GM21717 (cell line): Measurements from ENCODE around the gene TPSG1.
"Not testable (repeated sequence)": the region's sequence is repeated elsewhere in the genome, so short reads cannot be mapped to it uniquely, and the experiment has no call there.

Experiments used
- ATAC-seq: cut with Tn5 transposase; IDR thresholded peaks from one replicate; pipeline ENCODE4 v1.9.1; 2021; ENCODE audit warnings: mild to moderate bottlenecking, moderate library complexity; ENCODE audit not compliant: unreplicated experiment

TPSG1 gene

DNA sequence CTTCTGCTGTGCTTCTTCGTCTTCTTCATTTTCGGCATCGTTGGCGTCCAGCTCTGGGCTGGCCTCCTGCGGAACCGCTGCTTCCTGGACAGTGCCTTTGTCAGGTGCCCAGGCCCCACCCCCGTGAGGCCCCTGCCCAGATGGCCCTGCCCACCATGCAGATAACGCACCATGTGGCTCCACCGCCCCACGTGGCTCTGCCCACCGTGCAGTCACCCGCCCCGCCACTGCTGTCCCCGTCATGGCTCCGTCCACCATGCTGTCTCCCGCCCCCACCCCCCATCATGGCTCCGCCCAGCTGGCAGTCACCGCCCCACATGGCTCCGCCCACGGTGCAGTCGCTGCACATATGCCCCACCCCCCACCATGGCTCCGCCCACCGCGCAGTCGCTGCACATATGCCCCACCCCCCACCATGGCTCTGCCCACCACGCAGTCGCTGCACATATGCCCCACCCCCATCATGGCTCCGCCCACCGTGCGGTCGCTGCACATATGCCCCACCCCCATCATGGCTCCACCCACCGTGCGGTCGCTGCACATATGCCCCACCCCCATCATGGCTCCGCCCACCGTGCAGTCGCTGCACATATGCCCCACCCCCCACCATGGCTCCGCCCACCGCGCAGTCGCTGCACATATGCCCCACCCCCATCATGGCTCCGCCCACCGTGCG lies 26.3 kb downstream of the TPSG1 start:
- ATAC-seq: not testable (repeated sequence)

DNA sequence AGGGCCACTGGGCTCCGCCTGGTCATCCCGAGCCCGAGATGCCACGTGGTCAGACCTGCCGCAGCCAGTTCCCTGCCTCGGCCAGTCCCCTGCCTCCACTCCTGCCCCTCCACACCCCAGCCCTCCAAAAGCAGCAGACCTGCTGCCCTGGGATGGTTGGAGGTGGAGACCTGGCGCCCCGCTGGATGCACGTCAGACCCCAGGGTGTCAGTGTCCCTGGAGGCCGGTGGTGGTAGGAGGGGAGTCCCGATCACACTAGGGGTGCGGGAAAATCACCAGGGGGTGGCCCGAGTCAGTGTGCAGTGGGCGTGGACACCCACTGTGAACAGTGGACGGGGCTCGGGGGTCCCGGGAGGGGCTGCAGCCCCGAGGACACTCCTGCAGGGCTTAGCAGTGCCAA lies 26.9 kb downstream of the TPSG1 start:
- ATAC-seq: no peak

DNA sequence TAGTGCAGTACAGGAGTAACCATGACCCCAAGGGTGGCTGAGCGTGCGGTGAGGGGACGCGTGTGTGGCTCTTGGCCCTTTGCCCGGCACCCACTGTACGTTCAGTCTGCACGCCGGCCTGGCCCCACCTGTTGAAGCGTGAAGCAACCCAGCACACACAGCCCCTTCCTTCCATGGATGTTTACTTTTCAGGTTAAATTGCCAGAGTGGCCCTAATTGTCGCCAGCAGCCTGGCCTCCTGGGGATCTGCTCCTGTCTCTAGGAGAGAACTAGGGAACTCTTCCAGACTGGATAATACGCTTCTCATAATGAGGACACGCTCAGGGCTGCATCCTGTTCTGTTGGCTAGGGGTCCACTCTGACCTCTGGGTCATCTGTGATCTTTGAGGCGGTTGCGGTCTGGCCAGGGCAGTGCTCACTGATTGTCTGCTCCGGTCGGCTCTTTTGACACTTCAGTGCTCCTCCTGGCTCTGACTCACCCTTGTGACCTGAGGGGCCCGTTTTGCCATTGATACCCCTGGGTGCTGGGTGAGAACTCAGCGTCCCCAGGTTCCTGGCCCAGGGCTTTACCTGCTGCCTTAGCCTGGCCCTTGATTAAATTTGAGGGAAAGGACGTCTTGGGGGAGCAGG lies 27.7 kb downstream of the TPSG1 start:
- no peak for ATAC-seq

DNA sequence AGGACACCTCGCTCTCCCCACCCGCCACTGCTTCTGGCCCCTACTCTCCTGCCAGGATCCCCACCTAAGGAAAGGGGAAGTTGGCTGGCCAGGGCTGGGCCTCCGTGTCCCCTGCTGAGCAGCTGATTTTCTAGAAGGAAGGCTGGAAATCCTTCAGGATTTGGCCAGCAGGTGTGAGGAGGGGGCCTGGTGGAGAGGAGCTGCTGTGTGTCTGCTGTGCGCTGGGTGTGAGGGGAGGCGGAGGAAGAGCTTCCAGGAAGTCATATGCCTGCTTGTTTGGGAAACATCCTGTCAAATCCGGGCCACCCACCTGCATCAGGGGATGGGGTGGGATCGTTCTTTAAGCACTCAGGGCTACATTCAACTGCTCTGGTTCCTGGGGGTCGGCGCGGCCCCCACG lies 28.6 kb downstream of the TPSG1 start:
- ATAC-seq: no peak

DNA sequence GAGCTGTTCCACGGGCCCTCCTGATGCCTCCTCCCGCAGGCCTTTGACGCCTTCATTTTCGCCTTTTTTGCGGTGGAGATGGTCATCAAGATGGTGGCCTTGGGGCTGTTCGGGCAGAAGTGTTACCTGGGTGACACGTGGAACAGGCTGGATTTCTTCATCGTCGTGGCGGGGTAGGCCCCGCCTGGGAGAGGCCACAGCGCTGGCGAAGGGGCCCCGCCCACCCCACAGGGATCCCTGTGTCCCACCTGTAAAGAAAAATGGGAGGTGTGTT lies 29.7 kb downstream of the TPSG1 start:
- ATAC-seq: no peak

DNA sequence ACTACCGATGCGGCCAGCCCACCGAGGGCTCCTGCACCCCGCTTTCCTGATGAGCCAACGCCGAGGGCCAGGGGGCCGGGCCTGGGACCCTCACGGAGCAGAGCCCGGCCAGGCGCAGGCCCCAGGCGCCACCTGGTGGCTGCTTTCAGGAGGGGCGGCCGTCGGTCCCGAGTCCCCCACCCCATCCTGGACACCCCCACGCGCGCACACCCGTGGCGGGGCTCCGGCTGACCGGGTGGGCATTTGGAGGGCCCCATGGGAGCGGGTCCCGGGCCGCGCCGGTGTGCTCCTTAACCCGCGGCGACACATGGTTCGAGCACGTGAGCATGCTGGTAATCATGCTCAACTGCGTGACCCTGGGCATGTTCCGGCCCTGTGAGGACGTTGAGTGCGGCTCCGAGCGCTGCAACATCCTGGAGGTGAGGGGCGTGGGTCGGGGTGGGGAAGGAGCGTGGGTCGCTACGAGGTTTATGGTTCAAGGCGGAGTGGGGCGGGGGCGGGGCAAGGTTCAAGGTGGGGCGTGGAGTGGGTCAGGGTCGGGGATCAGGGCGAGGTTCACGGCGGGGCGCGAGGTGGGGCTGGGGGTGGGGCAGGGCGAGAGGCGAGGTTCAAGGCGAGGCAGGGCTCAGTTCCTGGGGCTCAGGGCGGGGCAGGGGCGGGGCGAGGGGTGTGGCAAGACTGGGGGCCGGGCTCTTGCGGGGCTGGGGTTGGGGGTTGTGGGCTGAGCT lies 30.2 kb downstream of the TPSG1 start:
- ATAC-seq: no peak

DNA sequence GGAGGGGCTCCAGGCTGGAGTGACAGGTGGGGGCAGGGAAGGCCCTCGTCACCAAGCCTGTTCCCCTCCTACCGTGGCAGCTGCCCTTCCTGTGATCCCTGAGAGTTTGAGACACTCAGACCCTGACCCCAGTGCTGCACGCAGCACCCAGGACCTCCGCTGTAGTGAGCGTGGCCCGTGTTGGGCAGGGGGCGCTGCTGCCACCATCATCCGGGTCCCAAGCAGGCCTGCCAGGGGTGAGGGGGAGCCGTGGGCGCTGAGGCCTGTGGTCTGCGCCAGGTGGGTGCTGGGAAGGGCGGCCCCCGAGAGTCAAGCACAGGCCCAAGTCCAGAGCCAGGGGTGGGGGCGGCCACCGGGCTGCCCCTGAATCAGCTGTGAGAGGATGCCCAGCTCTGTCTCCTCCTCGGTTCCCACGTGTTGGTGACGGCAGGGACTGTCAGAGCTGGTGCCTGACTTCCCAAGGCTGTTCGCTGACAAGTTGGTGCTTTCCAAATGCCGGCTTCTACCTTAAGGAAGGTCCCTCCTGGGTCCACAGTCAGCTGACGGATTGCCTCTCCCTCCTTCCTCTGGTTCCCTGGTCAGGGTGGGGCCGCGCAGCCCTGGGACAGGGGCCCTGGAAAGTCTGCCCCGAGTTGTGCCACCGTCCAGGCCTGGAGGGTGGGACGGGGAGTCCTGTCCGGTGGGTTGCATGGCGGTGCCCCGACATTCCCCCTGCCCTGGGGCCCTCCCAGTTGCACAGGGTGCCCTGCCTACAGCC lies 31.1 kb downstream of the TPSG1 start:
- ATAC-seq: no peak

DNA sequence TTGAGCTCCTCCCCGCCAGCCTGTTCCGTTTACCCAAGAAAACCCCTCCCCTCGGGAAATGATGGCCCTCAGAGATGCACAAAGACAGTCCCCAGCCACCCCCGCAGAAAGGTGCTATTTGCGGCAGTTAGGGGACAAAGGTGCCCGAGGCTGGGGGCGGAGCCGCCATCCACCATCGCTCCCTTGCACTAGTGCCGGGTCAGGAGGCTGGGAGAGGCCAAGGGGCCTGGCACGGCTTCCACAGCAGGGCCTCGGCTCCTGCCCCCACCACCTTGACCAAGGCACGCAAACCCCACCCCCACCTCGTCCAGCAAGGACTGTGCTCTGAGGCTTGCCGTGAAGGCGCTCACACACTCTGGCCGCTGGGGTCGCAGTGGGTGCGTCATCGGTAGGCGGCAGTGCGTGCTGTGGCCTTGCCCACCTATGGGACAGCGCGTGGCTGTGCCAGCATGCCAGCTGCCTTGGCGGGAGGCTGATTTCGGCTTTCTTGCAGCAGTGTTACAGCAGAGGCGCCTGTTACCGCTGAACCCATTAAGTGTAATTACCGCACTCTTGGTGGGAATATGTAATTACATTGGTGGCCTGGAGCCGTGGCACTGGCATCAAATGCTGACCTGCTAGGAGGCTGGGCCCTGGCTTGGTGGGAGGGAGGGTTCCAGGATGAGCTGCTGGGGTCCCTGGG lies 31.8 kb downstream of the TPSG1 start:
- ATAC-seq: no peak

DNA sequence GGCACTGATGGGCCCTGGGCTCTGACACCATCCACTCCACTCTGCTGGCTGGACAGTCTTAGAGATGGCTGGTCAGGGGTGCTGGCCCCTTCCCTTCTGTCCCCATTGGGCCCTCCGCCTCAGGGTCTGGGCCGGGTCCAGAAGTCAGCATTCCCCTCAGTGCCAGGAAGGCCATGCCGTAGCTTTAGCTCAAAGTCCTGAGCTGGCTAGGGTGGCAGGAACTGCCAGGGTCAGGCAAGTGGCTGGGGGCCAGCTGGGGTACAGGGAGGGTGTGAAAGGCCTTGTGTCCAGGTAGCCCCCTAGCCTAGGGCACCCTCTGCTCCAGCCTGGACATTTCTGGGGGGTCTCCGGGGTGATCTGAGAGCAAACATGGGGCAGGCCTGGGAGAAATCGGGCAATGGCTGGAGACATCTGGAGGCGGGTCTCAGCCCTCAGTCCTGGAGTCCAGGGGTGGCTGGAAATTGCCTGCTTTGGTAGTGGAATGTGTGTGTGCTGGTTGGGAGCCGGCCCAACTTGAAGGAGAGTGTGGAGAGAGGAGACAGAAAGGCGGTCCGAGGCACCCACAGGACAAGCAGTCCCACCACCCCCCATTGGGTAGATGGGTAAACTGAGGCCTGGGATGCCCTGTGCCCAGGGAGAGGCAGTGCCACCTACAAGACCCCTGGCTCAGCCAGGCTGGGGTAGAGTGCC lies 32.5 kb downstream of the TPSG1 start:
- ATAC-seq: no peak

DNA sequence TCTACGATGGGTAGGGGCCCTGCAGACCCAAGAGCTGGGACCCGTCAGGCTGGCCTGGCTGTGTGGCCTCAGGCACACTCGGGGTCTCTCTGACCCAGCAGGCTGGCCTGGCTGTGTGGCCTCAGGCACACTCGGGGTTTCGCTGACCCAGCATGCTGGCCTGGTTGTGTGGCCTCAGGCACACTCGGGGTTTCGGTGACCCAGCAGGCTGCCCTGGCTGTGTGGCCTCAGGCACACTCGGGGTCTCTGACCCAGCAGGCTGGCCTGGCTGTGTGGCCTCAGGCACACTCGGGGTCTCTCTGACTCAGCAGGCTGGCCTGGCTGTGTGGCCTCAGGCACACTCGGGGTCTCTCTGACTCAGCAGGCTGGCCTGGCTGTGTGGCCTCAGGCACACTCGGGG lies 34.3 kb downstream of the TPSG1 start:
- ATAC-seq: not testable (repeated sequence)

DNA sequence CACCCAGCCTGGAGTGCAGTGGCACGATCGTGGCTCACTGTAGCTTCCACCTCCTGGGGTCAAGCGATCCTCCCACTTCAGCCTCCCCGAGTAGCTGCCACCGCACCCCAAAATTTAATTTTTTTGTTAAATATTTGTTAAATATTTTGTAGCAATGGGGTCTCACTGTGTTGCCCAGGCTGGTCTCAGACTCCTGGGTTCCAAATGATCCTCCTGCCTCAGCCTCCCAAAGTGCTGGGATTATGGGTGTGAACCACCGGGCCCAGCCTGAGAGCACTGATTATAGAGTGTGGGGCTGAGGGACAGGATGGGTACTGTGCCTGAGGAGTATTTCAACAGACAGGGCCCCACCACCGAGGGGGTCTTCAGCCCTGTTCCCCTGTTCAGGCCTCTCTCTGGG lies 35.6 kb downstream of the TPSG1 start:
- no peak for ATAC-seq

DNA sequence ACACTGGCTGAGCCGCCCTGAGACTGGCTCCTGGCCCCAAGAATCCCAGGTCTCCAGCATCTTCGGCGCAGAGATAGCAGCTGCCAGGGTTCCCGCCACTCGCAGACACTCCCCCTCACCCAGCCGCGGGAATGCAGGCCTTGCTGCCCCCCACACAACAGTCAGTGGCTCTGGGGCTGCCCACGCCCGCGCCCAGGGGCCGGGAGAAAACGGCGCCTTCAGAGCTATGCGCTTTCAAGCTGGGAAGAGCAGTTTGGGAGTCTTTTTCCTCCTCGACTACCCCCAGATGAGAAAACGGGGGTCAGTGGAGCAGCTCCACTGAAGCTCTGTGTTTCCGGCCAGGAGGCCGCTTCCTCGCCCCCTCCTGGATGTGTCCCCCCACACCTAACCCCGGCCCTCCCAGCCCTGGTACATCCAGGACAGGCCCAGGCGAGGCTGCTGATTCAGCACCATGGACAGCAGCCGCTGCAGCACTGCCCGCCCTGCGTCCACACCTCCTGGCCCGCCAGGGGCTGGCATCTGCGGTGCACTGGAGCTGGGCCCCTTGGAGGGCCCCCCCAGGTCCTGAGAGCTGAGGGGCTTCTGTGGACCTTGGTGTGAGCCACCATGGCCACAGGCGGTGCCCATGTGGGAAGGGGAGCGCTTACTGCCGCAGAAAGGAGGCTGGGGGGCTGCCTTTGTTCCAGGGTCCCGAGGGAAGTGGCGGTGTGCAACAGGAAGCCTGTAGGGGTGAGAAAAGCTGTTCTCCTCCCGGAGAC lies 36.5 kb downstream of the TPSG1 start:
- ATAC-seq: no peak

DNA sequence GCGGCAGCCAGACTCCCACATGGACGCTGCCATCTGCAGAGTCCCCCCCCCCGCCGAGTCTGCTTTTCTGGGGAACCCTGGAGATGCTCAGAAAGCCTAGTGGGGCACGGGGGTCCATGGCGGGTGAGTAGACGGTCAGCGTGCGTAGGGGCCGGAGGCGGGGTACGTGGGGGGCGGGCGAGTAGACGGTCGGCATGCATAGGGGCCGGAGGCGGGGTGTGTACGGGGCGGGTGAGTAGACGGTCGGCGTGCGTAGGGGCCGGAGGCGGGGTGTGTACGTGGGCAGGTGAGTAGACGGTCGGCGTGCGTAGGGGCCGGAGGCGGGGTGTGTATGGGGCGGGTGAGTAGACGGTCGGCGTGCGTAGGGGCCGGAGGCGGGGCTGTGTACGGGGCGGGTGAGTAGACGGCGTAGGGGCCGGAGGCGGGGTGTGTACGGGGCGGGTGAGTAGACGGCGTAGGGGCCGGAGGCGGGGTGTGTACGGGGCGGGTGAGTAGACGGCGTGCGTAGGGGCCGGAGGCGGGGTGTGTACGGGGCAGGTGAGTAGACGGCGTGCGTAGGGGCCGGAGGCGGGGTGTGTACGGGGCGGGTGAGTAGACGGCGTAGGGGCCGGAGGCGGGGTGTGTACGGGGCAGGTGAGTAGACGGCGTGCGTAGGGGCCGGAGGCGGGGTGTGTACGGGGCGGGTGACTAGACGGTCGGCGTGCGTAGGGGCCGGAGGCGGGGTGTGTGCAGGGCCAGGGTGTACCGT lies 39.4 kb downstream of the TPSG1 start:
- not testable (repeated sequence) for ATAC-seq

DNA sequence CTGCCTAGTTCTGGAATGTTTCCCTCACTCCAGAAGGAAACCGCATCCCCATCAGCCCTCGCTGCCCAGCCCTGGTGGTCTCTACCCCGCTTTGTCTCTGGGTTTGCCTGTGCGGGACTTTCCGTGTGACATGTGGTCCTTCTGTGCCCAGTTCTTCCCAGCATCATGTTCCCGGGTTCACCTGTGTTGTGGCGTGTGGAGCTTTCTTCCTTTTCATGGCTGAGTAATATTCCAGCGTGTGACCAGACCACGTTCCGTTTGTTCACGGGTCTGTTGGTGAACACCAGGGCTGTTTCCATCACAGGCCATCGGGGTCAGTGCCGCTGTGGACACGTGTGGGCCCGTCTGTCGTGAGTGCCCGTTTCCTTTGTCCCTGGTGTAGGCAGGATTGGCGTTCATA lies 40.1 kb downstream of the TPSG1 start:
- no peak for ATAC-seq

DNA sequence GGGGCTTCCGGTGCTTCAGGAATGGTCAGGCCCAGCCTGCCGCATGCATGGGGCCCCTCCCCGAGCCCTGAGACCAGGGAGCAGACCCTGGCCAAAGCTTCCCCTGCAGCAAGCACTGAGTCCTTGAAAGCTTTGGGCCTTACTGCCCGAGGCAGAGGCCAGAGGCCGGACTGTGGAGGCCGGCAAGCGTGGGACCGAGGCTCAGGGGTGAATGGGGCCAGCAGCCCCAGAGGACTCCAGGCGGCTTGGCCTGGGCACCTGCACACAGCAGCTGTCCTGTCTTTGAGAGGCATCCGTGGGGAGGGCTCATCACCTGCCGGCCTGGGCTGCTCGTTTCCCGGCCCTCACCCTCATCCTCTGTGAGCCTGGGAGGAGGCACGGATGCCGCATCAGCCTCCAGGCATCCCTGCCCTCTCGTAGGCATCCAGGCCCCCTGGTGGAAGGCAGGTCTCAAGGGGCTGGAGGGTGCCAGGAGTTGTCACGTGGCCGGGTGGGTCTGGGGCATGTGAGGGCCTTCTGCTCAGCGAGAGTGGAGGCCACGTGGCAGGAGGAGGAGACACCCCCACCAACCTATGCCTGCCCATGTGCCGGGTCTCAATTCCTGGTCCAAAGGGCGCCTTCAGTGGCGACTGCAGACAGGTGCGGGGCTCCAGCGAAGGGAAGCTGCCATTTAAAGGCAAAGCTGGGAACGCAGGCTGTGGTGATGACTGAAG lies 40.8 kb downstream of the TPSG1 start:
- ATAC-seq: no peak

DNA sequence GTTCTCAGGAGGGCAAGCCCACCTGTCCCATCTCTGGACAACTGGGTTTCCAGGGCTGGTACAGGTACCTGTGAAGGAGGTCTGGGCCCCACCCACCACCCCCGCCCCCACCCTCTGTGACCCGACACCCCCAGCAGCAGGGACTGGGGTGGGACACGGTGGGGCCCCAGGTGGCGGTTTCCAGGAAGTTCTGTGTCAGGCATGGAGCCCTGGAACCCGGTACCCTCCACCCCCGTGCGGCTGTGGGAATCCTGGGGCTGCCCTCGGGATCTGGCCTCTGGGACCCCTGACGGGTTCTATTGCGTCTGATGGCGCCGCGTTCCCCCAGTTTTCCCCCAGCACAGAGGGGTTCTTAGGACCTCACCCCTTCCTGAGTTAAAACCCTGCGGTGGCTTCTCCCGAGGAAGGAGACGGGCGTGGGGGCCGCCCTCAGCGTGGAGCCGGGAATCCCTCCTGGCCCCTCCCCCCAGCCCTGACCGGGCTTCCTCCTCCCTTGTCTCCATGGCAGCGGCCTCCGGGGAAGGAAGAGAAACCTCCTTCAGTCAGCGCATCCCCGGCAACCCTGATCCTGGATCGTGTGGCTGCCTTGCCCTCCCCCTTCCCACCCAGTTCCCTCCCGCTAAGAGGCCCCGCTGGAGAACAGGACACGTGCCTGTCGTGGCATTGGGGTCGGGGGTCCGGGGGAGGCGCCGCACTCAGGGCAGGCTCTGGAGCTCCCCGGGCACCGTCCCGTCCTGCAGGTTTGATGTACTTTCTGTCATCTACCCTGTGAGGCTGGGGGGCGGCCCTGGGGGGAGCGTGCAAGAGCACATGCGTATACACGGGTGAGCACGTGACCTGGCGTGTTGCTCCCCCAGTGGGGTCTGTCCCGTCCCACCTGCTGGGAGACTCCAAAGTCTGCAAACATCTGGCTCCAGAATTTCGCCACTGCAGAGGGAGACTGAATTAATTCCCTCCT lies 41.8 kb downstream of the TPSG1 start:
- ATAC-seq: no peak

DNA sequence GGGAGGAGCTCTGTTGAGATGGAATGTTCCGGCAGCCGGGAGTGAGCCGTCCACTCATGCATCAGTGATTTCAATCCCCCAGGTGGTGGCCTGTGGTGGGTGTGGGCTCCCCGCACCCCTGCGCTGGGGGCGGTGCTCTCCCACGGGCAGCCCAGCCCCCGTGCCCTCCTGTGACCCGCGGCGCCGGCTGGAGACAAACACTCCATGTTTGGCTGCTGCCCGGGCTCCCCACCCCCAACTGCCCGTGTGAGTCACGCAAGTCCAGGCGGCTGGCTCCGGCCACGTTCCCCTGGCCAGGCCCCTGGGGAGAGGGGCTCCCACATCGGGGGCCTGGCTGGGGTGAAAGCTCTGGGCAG lies 42.8 kb downstream of the TPSG1 start:
- no peak for ATAC-seq
